HG03025 (cell line): ENCODE data around the gene ITPRIPL2.

Source experiments
- ATAC-seq: cut with Tn5 transposase; IDR thresholded peaks from one replicate; pipeline ENCODE4 v1.9.1; 2021; ENCODE audit warnings: mild to moderate bottlenecking, moderate library complexity; ENCODE audit not compliant: unreplicated experiment, low FRiP score

Gene ITPRIPL2

DNA sequence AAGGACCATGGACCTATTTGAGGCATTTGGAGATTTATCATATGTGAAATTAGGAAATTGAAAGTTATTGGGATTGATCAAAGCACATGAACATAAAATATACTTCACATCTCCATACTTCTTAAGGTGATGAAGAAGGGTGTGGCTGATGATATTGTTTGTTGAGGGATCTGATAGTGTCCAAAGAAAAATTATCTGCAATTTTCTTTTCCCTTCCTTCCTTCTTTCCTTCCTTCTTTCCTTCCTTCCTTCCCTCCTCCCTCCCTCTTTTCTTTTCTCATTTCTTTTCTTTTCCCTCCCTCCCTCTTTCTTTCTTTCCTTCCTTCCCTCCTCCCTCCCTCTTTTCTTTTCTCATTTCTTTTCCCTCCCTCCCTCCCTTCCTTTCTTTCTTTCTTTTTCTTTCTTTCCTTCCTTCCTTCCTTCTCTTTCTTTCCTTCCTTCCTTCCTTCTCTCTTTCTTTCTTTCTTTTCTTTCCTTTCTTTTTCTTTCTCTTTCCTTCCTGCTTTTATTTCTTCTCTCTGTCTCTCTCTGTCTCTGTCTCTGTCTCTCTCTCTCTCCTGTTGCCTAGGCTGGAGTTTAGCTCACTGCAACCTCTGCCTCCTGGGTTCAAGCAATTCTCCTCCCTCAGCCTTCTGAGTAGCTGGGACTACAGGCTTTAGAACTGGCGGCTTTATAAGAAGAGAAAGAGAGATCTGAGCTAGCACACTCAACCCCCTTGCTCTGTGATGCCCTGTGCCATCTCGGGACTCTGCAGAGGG lies 20.9 kb upstream of the ITPRIPL2 start:
- no peak for ATAC-seq

DNA sequence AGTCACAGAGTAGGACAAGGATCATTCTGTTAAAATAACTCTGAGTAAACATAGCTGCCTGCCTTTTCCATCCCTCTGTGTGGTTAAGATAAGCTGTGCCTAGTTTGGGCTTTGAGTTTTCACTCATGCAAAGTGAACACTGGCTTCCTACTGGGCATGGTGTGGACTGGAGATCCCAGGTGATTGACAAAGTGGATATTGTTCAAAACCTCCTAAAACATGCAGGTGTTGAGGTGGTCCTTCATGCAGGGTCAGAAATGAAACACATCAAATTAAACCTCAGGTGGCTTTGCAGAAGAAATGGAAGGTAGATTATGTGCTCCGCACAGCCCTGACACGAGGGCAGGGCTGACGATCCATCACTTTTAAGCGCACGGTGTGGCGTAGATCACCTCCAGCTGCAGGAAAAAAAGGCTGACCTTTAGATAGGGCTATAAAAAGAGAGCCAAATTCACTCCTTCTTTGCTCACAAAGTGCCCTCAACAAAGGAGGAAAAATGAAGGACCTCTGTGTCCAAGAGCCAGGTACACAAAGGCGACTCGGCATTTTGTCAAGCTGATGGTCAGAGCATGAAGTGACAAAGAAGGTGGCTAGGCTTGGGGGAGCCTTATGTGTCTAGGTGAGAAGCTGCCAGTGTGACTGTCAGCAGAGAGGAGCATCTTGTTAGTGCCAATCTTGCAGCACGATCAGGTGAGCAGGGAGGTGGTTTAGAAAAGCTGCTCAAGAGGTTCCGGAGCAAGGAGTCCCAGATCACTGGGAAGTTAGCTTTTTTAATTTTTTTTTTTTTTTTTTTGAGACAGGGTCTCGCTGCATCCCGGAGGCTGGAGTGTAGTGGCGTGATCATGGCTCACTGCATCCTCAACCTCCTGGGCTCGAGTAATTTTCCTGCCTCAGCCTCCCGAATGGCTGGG lies 19.9 kb upstream of the ITPRIPL2 start:
- ATAC-seq, result no peak

DNA sequence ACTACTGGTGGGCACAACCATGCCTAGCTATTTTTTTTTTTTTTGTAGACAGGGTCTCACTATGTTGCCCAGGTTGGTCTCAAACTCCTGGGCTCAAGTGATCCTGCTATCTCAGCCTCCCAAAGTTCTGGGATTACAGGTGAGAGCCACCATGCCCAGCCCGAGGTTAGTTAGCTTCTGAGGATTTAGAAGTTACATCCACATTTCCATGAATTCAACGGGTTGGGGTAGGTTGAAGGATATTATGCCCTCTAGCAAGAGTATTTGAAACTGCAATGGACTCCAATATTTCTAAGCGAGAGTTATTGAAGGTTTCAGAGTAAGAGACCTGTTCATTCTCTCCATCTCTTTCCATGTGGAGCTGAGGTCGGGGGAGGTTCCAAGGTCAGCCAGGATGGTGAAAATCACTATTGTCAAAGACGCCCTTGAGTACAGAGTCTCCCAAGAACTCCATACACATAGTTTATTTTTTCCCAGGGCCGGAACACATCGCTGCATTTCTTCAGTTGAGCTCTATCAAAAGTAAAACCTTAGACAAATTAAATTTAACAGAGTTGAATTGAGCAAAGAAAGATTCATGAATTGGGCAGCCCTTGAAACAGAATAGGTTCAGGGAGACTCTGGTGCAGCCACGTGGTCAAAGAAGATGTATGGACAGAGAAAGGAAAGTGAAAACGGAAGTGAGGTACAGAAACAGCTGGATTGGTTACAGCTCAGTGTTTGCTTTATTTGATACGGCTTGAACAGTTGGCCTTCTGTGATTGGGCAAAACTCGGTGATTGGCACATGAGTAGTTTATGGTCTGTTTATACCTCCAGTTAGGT lies 19.0 kb upstream of the ITPRIPL2 start:
- ATAC-seq, result no peak

DNA sequence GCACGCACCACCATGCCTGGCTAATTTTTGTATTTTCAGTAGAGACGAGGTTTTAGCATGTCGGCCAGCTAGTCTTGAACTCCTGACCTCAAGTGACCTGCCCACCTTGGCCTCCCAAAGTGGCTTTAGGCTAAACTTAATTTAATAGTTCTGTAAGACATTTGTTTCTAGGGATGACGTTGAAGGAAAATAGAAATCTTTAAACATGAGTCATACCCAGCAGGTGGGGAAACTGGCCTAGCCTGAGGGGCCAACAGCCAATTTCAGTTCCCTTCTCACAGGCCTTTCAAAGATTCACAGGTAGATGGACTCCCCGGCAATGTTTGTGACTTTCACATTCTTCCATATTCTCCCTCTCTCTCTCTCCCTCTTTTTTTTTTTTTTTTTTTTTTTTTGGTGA lies 18.1 kb upstream of the ITPRIPL2 start:
- ATAC-seq, result no peak

DNA sequence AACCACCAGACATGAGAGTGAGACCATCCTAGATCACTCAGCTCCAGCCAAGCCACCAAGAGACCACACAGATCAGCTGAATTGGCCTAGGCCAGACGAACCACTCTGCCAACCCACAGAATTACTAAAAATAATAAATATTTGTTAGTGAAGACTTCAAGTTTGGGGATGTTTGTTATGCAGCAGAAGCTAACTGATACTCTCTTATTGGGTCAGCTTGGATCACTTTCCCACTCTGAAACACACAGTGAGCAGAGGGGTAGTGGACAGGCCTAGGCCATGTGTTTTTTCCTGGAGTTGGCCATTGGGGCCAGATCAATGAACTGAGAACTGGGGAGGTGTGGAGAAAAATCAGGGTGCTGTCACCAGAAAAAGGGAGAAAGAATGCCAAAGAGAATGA lies 15.6 kb upstream of the ITPRIPL2 start:
- ATAC-seq, result no peak

DNA sequence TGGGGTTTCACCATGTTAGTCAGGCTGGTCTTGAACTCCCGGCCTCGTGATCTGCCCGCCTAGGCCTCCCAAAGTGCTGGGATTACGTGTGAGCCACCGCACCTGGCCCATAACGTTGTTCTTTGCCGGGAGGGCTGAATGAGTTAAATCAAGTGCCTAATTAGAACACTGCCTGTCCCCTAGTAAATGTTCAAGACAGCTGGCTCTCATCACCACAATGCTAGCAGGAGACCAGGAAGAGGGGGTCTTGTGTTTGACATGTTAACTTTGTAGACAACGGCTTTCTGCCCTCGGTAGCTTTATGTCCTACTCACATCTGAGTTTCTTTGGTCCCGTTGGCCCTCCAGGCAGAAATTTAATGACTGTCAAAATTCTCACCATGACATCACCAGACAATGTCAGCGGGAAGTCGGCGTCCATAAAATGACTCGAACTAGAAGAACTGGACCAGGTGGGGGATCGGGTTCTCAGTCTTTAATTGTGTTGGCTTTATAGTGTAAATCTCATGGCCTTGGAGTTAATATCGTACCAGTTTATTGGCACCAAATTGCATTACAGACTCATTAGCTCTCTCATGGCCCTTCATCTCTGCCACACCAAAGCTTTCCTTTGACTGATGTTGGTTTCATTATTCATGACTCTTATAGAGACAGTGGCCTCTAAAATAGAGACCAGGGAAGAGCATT lies 11.4 kb upstream of the ITPRIPL2 start:
- no peak for ATAC-seq

DNA sequence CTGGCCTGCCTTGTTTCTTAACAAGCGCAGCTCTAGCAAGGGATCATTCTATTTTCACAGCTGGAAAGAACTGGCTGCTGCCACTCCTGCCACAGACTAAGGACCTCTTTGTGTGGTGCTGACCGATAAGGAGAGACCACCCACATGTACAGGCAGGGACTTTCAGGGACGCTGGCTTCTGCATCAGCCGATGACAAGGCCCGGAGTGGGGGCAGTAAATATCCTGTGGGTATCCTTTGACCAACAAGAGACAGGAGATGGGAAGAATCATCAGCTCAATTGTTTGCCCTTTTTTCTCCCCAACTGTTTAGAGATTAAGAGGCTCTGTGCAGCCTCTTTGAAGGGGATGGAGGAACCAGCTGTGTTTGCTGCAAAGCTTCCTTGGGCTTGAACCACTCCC lies 9.2 kb upstream of the ITPRIPL2 start:
- ATAC-seq, result no peak

DNA sequence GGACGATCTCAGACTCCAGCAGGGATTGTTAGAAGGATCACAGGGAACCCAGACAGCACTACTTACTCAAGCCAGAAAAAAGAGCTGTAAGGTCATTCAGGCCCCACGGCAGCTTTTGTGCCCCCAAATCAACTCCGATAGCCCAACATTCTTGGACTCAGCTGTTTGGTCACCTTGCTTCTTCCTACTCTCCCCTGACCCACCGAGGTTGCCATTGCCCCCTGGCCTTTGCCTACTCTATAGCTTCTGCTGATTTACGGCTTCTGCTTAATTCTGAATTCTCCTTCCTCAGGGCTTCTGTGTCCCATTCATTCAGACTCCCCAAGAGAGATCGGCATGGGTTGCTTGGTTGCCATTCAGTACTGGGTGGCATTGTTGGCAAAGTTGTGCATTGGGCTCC lies 8.6 kb upstream of the ITPRIPL2 start:
- ATAC-seq, result no peak

DNA sequence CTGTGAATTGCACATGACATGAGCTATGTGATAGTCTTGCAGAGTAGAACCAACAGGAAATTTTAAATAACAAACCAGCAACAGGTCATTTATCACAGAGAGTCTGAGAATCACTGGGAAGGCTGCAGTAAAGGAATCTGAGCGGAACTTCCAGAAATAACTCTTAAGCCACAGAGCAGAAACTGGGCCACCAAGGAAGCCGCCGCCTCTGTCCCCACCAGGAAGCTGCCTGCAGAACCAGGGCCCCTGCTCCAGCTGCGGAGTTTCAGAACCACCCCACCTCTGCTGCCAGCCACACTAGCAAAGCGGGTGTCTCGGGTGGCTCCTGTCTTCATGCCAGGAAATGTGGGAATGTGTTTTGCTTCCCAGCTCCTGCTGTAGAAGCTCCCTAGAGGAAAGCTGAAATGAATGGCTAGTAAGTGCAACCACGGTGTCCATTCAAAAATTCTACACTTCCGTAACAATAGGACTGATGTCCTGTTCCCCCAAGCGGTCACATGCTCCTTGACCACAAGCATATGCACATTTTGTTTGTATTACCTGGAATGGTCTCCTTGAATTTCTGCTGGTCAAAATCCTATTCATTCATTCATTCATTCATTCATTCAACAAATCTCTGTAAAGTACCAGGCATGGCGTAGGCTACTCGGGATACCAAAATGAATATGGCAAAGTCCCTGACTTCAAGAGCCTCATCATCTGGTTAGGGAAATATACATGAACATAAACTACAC lies 7.7 kb upstream of the ITPRIPL2 start:
- ATAC-seq, result no peak

DNA sequence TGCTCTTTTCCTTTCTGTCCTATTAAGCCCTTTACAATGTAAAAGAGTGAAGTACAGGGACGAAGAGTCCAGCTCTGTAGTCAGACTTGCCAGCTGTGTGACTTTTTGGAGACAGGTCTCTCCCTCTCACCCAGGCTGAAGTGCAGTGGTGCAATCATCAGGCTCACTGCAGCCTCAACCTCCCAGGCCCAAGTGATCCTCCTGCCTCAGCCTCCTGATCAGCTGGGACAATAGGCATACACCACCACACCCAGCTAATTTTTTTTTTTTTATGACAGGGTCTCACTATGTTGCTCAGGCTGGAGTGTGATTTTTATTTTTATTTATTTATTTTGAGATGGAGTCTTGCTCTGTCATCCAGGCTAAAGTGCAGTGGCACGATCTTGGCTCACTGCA lies 7.1 kb upstream of the ITPRIPL2 start:
- no peak for ATAC-seq

DNA sequence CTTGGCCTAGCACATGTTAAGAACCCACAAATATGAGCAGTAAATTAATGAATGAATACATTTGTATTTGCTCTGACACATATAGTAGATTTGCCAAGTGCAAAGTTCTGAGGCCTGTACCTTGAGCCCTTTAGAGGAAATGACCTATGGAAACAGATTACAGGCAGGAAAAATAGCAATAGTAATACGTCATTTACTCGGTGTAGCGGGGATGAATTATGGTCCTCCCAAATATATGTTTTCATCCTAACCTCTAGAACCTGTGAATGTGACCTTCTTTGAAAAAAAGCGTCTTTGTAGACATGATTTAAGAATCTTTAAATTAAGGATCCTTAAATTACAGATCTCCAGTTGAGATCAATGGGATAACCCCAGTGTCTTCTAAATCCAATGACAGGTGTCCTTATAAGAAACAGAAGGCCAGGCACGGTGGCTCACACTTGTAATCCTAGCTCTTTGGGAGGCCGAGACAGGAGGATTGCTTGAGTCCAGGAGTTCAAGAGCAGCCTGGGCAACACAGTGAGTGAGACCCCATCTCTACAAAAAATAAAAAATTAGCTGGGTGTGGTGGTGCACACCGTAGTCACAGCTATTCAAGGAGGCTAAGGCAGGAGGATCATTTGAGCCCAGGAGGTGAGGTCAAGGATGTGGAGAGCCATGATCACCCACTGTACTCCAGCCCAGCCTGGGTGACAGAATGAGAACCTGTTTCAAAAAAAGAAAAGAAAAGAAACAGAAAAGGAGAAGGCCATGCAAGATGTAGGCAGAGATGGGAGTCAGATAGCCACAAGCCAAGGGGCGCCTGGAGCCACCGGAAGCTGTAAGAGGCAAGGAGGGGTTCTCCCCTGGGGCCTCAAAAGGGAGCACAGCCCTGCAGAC lies 5.1 kb upstream of the ITPRIPL2 start:
- ATAC-seq, result no peak

DNA sequence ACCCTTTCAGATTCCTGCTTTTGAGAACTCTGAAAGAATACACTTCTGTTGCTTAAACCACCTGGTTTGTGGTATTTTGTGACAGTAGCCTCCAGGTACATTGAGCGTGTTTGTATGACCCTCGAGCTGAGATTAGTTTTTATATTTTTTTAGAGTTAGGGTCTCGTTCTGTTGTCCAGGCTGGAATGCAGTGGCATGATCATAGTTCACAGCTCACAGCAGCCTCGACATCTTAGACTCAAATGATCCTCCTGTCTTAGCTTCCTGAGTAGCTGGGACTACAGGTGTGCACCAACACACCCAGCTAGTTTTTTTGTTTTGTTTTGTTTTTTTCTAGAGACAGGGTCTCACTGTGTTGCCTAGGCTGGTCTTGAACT lies 4.5 kb upstream of the ITPRIPL2 start:
- ATAC-seq, result no peak

DNA sequence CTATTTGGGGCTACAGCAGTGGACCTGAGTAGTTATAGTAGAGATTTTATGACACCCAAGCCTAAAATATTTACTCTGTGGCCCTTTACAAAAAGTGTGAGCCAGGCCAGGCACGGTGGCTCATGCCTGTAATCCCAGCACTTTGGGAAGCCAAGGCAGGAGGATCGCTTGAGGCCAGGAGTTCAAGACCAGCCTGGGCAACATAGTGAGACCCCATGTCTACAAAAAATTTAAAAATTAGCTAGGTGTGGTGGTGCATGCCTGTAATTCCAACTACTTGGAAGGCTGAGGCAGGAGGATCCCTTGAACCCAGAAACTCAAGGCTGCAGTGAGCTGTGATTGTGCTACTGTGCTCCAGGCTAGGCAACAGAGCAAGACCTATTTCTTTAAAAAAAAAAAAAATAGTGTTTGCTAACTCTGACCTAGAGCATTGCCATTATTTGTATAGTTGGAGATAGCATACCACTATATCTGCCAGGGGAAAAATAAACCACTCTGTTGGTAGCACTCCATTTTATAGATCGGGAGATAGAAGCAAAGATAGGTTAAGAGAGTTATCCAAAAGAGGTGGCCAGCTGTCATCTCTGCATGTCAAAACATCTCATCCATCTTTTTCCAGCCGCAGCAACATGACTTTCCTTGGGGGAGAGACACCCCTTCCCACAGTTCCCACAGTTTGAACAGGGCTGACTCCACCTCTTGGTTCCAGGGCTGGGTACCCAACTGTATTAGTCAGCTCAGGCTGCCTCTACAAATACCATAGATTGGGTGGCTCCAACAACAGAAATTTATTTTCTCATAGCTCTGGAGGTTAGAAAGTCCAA lies 3.0 kb upstream of the ITPRIPL2 start:
- ATAC-seq, result no peak

DNA sequence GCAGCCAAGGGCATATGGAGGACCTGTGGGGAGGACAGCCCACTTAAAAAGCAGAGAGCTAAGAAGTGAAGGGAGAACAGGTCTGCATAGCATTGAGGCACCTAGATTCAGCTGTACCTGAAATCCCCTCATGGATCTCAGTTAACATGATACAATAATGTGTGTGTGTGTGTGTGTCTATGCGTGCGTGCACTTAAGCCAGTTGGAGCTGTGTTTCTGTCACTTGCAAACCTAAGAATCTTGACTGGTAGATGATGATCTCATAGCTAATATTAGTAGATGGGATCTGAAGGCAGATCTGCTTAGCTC lies 1.7 kb upstream of the ITPRIPL2 start:
- ATAC-seq, result no peak

DNA sequence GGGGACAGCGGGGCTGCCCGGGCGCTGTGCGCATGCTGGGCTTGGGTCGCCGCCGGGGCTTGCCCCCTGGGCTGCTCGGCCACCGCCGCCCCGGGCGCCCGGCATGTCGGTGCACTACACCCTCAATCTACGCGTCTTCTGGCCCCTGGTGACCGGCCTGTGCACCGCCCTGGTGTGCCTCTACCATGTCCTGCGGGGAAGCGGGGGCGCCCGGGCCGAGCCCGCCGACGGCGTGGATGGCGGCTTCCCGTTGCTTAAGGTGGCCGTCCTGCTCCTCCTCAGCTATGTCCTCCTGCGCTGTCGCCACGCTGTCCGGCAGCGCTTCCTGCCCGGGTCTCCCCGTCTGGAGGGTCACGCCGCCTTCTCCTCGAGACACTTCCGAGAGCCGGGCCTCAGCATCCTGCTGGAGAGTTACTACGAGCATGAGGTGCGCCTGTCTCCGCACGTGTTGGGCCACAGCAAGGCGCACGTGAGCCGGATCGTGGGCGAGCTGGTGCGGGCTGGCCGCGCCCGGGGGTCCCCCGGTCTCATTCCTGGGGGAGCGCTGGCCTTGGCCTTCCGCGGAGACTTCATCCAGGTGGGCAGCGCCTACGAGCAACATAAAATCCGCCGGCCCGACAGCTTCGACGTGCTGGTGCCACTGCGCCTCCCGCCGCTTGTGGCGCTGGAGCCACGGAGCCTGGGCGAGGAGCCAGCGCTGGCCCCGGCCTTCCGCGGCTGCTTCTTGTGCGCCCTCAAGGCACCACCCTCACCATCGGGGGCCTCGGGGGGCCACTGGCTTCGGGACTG lies 789 bp downstream of the ITPRIPL2 start:
- ATAC-seq, result no peak

DNA sequence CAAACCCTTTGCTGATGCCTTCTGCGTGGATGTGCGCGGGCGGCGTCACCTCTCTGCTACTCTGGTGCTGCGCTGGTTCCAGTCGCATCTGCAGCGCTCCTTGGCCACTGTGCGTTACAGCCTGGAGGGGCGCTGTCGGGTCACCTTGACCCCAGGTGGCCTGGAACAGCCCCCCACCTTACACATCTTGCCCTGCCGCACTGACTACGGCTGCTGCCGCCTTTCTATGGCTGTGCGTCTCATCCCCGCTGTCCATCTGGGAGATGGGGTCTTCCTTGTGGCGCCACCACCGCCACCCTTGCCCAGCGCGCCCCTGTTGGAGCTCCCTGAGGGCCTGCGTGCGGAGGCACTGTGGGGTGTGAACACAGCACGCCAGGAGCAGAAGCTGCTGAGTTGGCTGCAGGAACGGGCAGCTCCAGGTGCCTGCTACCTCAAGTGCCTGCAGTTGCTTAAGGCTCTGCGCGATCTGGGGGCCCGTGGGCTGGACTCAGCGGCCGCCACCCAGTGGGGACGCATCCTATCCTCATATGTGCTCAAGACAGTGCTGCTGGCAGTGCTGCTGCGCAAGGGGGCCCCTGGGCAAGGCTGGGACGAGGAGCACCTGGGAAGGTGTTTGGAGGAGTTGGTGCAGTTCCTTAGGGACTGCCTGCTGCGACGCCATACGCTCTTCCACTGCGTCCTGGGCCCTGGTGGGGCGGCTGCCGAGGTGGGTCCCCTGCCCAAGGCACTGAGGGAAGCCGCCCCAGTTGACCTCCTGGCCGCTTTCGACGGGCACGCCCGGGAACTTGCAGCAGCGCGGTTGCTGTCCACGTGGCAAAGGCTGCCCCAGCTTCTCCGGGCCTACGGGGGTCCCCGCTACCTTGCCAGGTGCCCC lies 1.6 kb downstream of the ITPRIPL2 start:
- no peak for ATAC-seq
